ENCODE measurements around the gene ZNF157.

GRCh38 chrX:47327902-47328301, 42.5 kb upstream of the ZNF157 start:
- TF ChIP-seq, protein P1, sequence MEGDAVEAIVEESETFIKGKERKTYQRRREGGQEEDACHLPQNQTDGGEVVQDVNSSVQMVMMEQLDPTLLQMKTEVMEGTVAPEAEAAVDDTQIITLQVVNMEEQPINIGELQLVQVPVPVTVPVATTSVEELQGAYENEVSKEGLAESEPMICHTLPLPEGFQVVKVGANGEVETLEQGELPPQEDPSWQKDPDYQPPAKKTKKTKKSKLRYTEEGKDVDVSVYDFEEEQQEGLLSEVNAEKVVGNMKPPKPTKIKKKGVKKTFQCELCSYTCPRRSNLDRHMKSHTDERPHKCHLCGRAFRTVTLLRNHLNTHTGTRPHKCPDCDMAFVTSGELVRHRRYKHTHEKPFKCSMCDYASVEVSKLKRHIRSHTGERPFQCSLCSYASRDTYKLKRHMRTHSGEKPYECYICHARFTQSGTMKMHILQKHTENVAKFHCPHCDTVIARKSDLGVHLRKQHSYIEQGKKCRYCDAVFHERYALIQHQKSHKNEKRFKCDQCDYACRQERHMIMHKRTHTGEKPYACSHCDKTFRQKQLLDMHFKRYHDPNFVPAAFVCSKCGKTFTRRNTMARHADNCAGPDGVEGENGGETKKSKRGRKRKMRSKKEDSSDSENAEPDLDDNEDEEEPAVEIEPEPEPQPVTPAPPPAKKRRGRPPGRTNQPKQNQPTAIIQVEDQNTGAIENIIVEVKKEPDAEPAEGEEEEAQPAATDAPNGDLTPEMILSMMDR (IDR thresholded peaks at IDR 0.05), result no peak
- TF ChIP-seq EZH2phosphoT487 (IDR thresholded peaks at IDR 0.05), result no peak
- no peak for TF ChIP-seq EZH2 (IDR thresholded peaks at IDR 0.05)

Measured in neural progenitor cell (in vitro differentiated cells).